Measurements from ENCODE around the gene ADAMTS7.

DNA sequence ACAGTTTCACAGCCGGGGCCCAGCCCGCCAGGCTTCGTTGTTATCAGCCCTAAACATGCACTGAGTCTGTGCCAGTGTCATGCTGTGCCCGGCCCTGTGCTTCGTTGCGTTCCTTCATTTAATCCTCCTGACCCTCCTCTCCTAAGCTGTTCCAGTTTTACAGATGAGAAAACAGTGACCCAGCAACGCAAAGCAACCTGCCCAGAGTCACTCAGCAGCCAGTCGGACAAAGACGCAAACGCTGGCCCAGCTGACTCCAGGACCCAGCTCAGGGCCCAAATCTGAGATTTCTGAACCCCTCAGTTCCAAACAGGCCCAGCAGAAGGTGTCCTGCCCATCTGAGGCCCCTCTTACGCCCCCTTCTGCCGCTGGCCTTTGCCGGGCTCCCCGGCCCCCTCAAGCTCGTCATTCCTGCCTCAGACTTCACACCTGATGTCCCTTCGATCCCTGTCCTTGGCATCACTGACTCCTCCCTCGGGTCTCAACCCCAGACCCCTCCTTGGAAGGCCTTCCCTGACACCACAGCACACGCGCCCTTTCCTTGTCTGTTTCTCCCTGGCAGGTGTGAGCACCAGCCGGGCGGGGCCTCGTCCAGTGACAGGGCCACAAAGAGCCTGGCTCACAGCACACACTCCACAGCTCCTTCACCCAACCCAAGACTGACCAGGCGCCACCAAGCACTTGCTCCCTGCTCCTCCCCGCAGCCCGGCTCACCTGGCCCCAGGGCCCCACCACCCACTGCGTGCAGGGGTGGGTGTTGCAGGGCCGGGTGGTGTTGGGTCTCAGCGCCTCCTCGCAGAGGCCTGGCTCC is 48.1 kb downstream of the ADAMTS7 start:
- TF ChIP-seq, protein P1, sequence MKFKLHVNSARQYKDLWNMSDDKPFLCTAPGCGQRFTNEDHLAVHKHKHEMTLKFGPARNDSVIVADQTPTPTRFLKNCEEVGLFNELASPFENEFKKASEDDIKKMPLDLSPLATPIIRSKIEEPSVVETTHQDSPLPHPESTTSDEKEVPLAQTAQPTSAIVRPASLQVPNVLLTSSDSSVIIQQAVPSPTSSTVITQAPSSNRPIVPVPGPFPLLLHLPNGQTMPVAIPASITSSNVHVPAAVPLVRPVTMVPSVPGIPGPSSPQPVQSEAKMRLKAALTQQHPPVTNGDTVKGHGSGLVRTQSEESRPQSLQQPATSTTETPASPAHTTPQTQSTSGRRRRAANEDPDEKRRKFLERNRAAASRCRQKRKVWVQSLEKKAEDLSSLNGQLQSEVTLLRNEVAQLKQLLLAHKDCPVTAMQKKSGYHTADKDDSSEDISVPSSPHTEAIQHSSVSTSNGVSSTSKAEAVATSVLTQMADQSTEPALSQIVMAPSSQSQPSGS (CRISPR knock-in tag; IDR thresholded peaks at IDR 0.05): no peak
- TF ChIP-seq ISX (CRISPR knock-in tag; conservative IDR thresholded peaks at IDR 0.05) (no peak), JUN (CRISPR knock-in tag; IDR thresholded peaks at IDR 0.05) (no peak)
